M059J (cell line): ENCODE data around the gene C20orf173. TPM values are rescaled to one million over a fixed set of nuclear protein-coding genes. Genes with fewer than 3 reads are reported as not detected.
"Not testable (repeated sequence)": the region's sequence is repeated elsewhere in the genome, so short reads cannot be mapped to it uniquely, and the experiment has no call there.

ENCODE experiments used
- DNase-seq: peaks from one replicate; pipeline ENCODE4 v3.0.0-alpha.2; 2012; ENCODE audit warnings: low read depth
- total RNA-seq: library from RNA; depleted of rRNA; stranded (reverse); fragments of >200 nt; shearing (Covaris generic); gene quantifications from 2 replicates; pipeline ENCODE4 v1.2.3, GENCODE V29; 2014; rRNA removed

Gene C20orf173
- not detected in 2 replicates for total RNA-seq

- no peak for DNase-seq
Observed at GRCh38 chr20:35529552-35529951, at the start of gene C20orf173. Gene C20orf173 (minus strand): TSS chr20:35529652. CDS start chr20:35529373, 279 bp downstream.

- no peak for DNase-seq
Observed at GRCh38 chr20:35579196-35579595, 49.7 kb upstream of the C20orf173 start.

GRCh38 chr20:35578469-35578868, 49.0 kb upstream of the C20orf173 start:
- no peak for DNase-seq

- DNase-seq: no peak
Observed at GRCh38 chr20:35576816-35577215, 47.4 kb upstream of the C20orf173 start.

- DNase-seq: no peak
Observed at GRCh38 chr20:35575958-35576357, 46.5 kb upstream of the C20orf173 start.

GRCh38 chr20:35572838-35573237, 43.4 kb upstream of the C20orf173 start:
- no peak for DNase-seq

- DNase-seq: no peak
Observed at GRCh38 chr20:35571555-35571954, 42.1 kb upstream of the C20orf173 start.

- peak; percentile 46 for DNase-seq
Observed at GRCh38 chr20:35568645-35569044, 39.2 kb upstream of the C20orf173 start.

GRCh38 chr20:35564905-35565304, 35.5 kb upstream of the C20orf173 start:
- no peak for DNase-seq

GRCh38 chr20:35563834-35564233, 34.4 kb upstream of the C20orf173 start:
- DNase-seq: no peak

- DNase-seq: no peak
Observed at GRCh38 chr20:35562541-35563110, 33.2 kb upstream of the C20orf173 start.

GRCh38 chr20:35561671-35562070, 32.2 kb upstream of the C20orf173 start:
- no peak for DNase-seq

- DNase-seq: peak; percentile 82
Observed at GRCh38 chr20:35561268-35561667, 31.8 kb upstream of the C20orf173 start.

GRCh38 chr20:35560541-35560940, 31.1 kb upstream of the C20orf173 start:
- DNase-seq: no peak

GRCh38 chr20:35560105-35560511, 30.7 kb upstream of the C20orf173 start:
- DNase-seq: no peak

GRCh38 chr20:35559042-35559693, 29.7 kb upstream of the C20orf173 start:
- DNase-seq: no peak

GRCh38 chr20:35558451-35558850, 29.0 kb upstream of the C20orf173 start:
- DNase-seq: no peak

GRCh38 chr20:35556871-35557270, 27.4 kb upstream of the C20orf173 start:
- no peak for DNase-seq

GRCh38 chr20:35555951-35556645, 26.6 kb upstream of the C20orf173 start:
- DNase-seq: no peak

GRCh38 chr20:35555461-35555860, 26.0 kb upstream of the C20orf173 start:
- not testable (repeated sequence) for DNase-seq

GRCh38 chr20:35552914-35553313, 23.5 kb upstream of the C20orf173 start:
- DNase-seq: no peak

- DNase-seq: no peak
Observed at GRCh38 chr20:35551503-35551902, 22.1 kb upstream of the C20orf173 start.

GRCh38 chr20:35547329-35547728, 17.9 kb upstream of the C20orf173 start:
- DNase-seq: no peak
